Measurements from ENCODE around the gene NRG2. TPM values are rescaled to one million over a fixed set of nuclear protein-coding genes. Genes with fewer than 3 reads are reported as not detected.

NRG2 gene
- total and polyA plus RNA-seq, 2 of the 8 experiments (the other 6 are each of a cell fraction or from before 2014, with no cell fraction given), result 0.27 to 0.54 TPM

DNA sequence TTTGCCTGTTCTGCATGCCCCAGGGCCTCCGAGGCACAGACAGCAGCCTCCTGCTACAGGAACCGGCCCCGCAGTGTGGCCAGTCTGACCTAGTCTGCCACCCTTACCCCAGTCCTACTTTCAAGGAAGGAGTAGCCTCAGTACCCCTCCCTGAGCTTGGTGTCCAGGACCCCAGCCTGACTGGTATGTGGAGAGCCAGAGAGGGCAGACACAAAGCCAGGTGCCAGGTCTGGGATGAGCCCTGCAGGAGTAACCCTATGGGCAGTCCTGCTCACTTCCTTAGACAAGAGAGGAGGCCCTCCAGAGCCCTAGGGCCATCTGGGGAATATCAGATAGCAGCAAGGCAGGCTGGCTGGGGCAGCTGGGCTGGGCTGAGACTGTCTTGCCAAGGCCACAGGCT lies 67.8 kb downstream of the NRG2 start (continued):
- TF ChIP-seq, protein P1, sequence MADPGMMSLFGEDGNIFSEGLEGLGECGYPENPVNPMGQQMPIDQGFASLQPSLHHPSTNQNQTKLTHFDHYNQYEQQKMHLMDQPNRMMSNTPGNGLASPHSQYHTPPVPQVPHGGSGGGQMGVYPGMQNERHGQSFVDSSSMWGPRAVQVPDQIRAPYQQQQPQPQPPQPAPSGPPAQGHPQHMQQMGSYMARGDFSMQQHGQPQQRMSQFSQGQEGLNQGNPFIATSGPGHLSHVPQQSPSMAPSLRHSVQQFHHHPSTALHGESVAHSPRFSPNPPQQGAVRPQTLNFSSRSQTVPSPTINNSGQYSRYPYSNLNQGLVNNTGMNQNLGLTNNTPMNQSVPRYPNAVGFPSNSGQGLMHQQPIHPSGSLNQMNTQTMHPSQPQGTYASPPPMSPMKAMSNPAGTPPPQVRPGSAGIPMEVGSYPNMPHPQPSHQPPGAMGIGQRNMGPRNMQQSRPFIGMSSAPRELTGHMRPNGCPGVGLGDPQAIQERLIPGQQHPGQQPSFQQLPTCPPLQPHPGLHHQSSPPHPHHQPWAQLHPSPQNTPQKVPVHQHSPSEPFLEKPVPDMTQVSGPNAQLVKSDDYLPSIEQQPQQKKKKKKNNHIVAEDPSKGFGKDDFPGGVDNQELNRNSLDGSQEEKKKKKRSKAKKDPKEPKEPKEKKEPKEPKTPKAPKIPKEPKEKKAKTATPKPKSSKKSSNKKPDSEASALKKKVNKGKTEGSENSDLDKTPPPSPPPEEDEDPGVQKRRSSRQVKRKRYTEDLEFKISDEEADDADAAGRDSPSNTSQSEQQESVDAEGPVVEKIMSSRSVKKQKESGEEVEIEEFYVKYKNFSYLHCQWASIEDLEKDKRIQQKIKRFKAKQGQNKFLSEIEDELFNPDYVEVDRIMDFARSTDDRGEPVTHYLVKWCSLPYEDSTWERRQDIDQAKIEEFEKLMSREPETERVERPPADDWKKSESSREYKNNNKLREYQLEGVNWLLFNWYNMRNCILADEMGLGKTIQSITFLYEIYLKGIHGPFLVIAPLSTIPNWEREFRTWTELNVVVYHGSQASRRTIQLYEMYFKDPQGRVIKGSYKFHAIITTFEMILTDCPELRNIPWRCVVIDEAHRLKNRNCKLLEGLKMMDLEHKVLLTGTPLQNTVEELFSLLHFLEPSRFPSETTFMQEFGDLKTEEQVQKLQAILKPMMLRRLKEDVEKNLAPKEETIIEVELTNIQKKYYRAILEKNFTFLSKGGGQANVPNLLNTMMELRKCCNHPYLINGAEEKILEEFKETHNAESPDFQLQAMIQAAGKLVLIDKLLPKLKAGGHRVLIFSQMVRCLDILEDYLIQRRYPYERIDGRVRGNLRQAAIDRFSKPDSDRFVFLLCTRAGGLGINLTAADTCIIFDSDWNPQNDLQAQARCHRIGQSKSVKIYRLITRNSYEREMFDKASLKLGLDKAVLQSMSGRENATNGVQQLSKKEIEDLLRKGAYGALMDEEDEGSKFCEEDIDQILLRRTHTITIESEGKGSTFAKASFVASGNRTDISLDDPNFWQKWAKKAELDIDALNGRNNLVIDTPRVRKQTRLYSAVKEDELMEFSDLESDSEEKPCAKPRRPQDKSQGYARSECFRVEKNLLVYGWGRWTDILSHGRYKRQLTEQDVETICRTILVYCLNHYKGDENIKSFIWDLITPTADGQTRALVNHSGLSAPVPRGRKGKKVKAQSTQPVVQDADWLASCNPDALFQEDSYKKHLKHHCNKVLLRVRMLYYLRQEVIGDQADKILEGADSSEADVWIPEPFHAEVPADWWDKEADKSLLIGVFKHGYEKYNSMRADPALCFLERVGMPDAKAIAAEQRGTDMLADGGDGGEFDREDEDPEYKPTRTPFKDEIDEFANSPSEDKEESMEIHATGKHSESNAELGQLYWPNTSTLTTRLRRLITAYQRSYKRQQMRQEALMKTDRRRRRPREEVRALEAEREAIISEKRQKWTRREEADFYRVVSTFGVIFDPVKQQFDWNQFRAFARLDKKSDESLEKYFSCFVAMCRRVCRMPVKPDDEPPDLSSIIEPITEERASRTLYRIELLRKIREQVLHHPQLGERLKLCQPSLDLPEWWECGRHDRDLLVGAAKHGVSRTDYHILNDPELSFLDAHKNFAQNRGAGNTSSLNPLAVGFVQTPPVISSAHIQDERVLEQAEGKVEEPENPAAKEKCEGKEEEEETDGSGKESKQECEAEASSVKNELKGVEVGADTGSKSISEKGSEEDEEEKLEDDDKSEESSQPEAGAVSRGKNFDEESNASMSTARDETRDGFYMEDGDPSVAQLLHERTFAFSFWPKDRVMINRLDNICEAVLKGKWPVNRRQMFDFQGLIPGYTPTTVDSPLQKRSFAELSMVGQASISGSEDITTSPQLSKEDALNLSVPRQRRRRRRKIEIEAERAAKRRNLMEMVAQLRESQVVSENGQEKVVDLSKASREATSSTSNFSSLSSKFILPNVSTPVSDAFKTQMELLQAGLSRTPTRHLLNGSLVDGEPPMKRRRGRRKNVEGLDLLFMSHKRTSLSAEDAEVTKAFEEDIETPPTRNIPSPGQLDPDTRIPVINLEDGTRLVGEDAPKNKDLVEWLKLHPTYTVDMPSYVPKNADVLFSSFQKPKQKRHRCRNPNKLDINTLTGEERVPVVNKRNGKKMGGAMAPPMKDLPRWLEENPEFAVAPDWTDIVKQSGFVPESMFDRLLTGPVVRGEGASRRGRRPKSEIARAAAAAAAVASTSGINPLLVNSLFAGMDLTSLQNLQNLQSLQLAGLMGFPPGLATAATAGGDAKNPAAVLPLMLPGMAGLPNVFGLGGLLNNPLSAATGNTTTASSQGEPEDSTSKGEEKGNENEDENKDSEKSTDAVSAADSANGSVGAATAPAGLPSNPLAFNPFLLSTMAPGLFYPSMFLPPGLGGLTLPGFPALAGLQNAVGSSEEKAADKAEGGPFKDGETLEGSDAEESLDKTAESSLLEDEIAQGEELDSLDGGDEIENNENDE (IDR thresholded peaks at IDR 0.05; ENCODE audit: insufficient replicate concordance, low read length), result no peak
- TF ChIP-seq GTF2F1 (IDR thresholded peaks at IDR 0.05; ENCODE audit: borderline replicate concordance, low read depth, low read length) (no peak), KDM1A (IDR thresholded peaks at IDR 0.05; ENCODE audit: borderline replicate concordance, low read length) (no peak), ZNF274 (IDR thresholded peaks at IDR 0.05; ENCODE audit: borderline replicate concordance, extremely low read depth, low read length) (no peak), CBX5 (IDR thresholded peaks at IDR 0.05; ENCODE audit: low read depth, low read length) (no peak), SIRT6 (IDR thresholded peaks at IDR 0.05; ENCODE audit: low read length) (no peak), POLR2AphosphoS5 (IDR thresholded peaks at IDR 0.05; ENCODE audit: low read depth, low read length) (no peak), JUND (IDR thresholded peaks at IDR 0.05; ENCODE audit: low read length) (no peak), JUN (IDR thresholded peaks at IDR 0.05; ENCODE audit: low read depth, low read length) (no peak), CBX8 (IDR thresholded peaks at IDR 0.05; ENCODE audit: borderline replicate concordance, low read depth, low read length) (no peak), EGR1 (IDR thresholded peaks at IDR 0.05; ENCODE audit: borderline replicate concordance, low read depth, low read length) (no peak)

All from H1 (cell line).